H1 (cell line): ENCODE results near the gene CHD5. TPM values are rescaled to one million over a fixed set of nuclear protein-coding genes. Genes with fewer than 3 reads are reported as not detected.

Experiments used
- CTCF ChIA-PET: fragments of 300-600 bp; sonication (Branson Sonifier 250); formaldehyde crosslinking; loops from one replicate; lab custom pipeline; 2021; ENCODE audit not compliant: partially characterized antibody; lab: Charles Lee
- POLR2A ChIA-PET: fragments of 300-600 bp; sonication (Branson Sonifier 250); formaldehyde crosslinking; loops from one replicate; lab custom pipeline; 2021; ENCODE audit warnings: inconsistent platforms; ENCODE audit not compliant: partially characterized antibody; lab: Charles Lee
- DNase-seq, 2 experiments: peaks; one replicate each; pipeline versions ENCODE4 v3.0.0 to v3.0.0-alpha.2; 2010 to 2022; ENCODE audit warnings: low spot score in 2 of 2, low read depth in 1 of 2, mixed read lengths in 1 of 2
- FAIRE-seq: peaks from 2 replicates; lab custom pipeline; 2011; peaks lifted over from hg19 to GRCh38; lab: Jason Lieb, UNC
- H2AFZ ChIP-seq: 2 replicates; pipeline ENCODE4 v1.8.1; 2012; ENCODE audit warnings: low read length, inconsistent platforms
- H2AK5ac ChIP-seq: 2 replicates; pipeline ENCODE4 v1.6.1; 2013; ENCODE audit warnings: low read depth, low read length
- H2BK120ac ChIP-seq: replicated peaks from 2 replicates; pipeline ENCODE3; 2013; ENCODE audit warnings: low read depth, low read length, inconsistent platforms
- H2BK12ac ChIP-seq: 2 replicates; pipeline ENCODE4 v1.6.1; 2013; ENCODE audit warnings: low read depth, low read length
- H2BK15ac ChIP-seq: 2 replicates; pipeline ENCODE4 v1.6.1; 2013; ENCODE audit warnings: low read length
- H2BK20ac ChIP-seq: 2 replicates; pipeline ENCODE4 v1.6.1; 2013; ENCODE audit warnings: low read length
- H2BK5ac ChIP-seq: 2 replicates; pipeline ENCODE4 v1.6.1; 2013; ENCODE audit warnings: low read depth, low read length
- H3K14ac ChIP-seq: 2 replicates; pipeline ENCODE4 v1.6.1; 2013; ENCODE audit warnings: inconsistent platforms; ENCODE audit not compliant: insufficient read length
- H3K18ac ChIP-seq: 2 replicates; pipeline ENCODE4 v1.6.1; 2013; ENCODE audit warnings: low read length; ENCODE audit errors: extremely low read depth
- H3K23ac ChIP-seq: 2 replicates; pipeline ENCODE4 v1.6.1; 2013; ENCODE audit warnings: inconsistent platforms; ENCODE audit not compliant: insufficient read length
- H3K23me2 ChIP-seq: 2 replicates; pipeline ENCODE4 v1.6.1; 2013; ENCODE audit warnings: low read depth, low read length
- H3K27ac ChIP-seq: 2 replicates; pipeline ENCODE4 v1.6.1; 2011; ENCODE audit warnings: low read depth, low read length, inconsistent platforms
- H3K27me3 ChIP-seq, 4 experiments: replicated peaks in 1 of 4; 1 replicate in 1 of 4; 2 replicates in 3 of 4; pipeline versions ENCODE4 v1.6.1 to v1.8.1; 2011 to 2013; ENCODE audit warnings: low read length in 3 of 4, mild to moderate bottlenecking in 3 of 4, inconsistent platforms in 2 of 4, mixed read lengths in 2 of 4, moderate library complexity in 1 of 4; ENCODE audit not compliant: control insufficient read depth in 3 of 4, insufficient read depth in 3 of 4; ENCODE audit errors: extremely low read depth in 1 of 4
- H3K36me3 ChIP-seq, 4 experiments: 2 replicates each; pipeline versions ENCODE4 v1.6.1 to v1.8.1; 2011 to 2013; ENCODE audit warnings: mild to moderate bottlenecking in 4 of 4, low read length in 3 of 4, moderate library complexity in 2 of 4, control low read depth in 1 of 4, inconsistent platforms in 1 of 4; ENCODE audit not compliant: insufficient read depth in 4 of 4, control insufficient read depth in 2 of 4
- H3K4ac ChIP-seq: replicated peaks from 2 replicates; pipeline ENCODE3; 2013; ENCODE audit warnings: low read length, low read depth, mixed read lengths, inconsistent platforms; ENCODE audit not compliant: insufficient read length
- H3K4me1 ChIP-seq, 4 experiments: replicated peaks in 1 of 4; 1 replicate in 1 of 4; 2 replicates in 3 of 4; pipeline versions ENCODE4 v1.6.1 to v1.8.1; 2011 to 2013; ENCODE audit warnings: low read length in 3 of 4, inconsistent platforms in 2 of 4, mixed read lengths in 1 of 4; ENCODE audit not compliant: insufficient read depth in 4 of 4, control insufficient read depth in 3 of 4
- H3K4me2 ChIP-seq, 2 experiments: 2 replicates each; pipeline versions ENCODE4 v1.6.1 to v1.8.1; 2011 to 2013; ENCODE audit warnings: low read depth in 2 of 2, low read length in 2 of 2, control low read depth in 1 of 2, inconsistent platforms in 1 of 2, mild to moderate bottlenecking in 1 of 2; ENCODE audit not compliant: insufficient read depth in 1 of 2
- H3K4me3 ChIP-seq, 4 experiments: fragments of 200-600, 300-600 bp in 1 of 4; sonication (generic), shearing (Covaris generic), sonication (Bioruptor Twin) in 1 of 4; 2 replicates each; pipeline versions ENCODE4 v1.5.1 to v1.8.1; 2011 to 2016; ENCODE audit warnings: low read length in 4 of 4, low read depth in 3 of 4, control low read depth in 2 of 4, inconsistent platforms in 2 of 4, mild to moderate bottlenecking in 2 of 4, mixed read lengths in 1 of 4, moderate library complexity in 1 of 4; ENCODE audit not compliant: insufficient read depth in 2 of 4; ENCODE audit errors: extremely low read depth in 1 of 4
- H3K56ac ChIP-seq: replicated peaks from 2 replicates; pipeline ENCODE3; 2013; ENCODE audit warnings: low read depth, mild to moderate bottlenecking, mixed read lengths, low read length, inconsistent platforms; ENCODE audit not compliant: insufficient read length
- H3K79me1 ChIP-seq: 2 replicates; pipeline ENCODE4 v1.6.1; 2013; ENCODE audit warnings: low read depth, low read length, control low read depth
- H3K79me2 ChIP-seq, 2 experiments: 2 replicates each; pipeline versions ENCODE4 v1.6.1 to v1.8.1; 2012 to 2013; ENCODE audit warnings: low read length in 2 of 2, mild to moderate bottlenecking in 2 of 2, inconsistent platforms in 1 of 2; ENCODE audit not compliant: insufficient read depth in 2 of 2, control insufficient read depth in 1 of 2
- H3K9ac ChIP-seq, 4 experiments: replicated peaks in 1 of 4; 1 replicate in 1 of 4; 2 replicates in 3 of 4; pipeline versions ENCODE4 v1.6.1 to v1.8.1; 2011 to 2013; ENCODE audit warnings: low read depth in 3 of 4, low read length in 3 of 4, control low read depth in 2 of 4, mild to moderate bottlenecking in 2 of 4, moderate library complexity in 2 of 4, inconsistent platforms in 1 of 4; ENCODE audit errors: extremely low read depth in 1 of 4
- H3K9me3 ChIP-seq, 2 experiments: 2 replicates each; pipeline versions ENCODE4 v1.6.1 to v1.8.1; 2012 to 2013; ENCODE audit warnings: mild to moderate bottlenecking in 2 of 2, moderate library complexity in 2 of 2, control low read depth in 1 of 2, inconsistent platforms in 1 of 2, low read depth in 1 of 2, low read length in 1 of 2, mixed read lengths in 1 of 2; ENCODE audit not compliant: insufficient read depth in 2 of 2
- H4K20me1 ChIP-seq, 2 experiments: replicated peaks in 1 of 2; 2 replicates each; pipeline versions ENCODE3 to v1.8.1; 2011 to 2013; ENCODE audit warnings: inconsistent platforms in 2 of 2, low read length in 2 of 2, mild to moderate bottlenecking in 1 of 2; ENCODE audit not compliant: insufficient read depth in 2 of 2, control insufficient read depth in 1 of 2
- H4K5ac ChIP-seq: 2 replicates; pipeline ENCODE4 v1.6.1; 2013; ENCODE audit warnings: low read length, low read depth, mixed read lengths, inconsistent platforms; ENCODE audit not compliant: insufficient read length
- H4K8ac ChIP-seq: 2 replicates; pipeline ENCODE4 v1.8.0; 2013; ENCODE audit warnings: mild to moderate bottlenecking, moderate library complexity, low read length, inconsistent platforms; ENCODE audit not compliant: insufficient read depth; ENCODE audit errors: extremely low read depth
- H4K91ac ChIP-seq: replicated peaks from 2 replicates; pipeline ENCODE3; 2013; ENCODE audit warnings: low read length, mixed read lengths, inconsistent platforms; ENCODE audit not compliant: insufficient read length
- EZH2 ChIP-seq: fragments of 200-600 bp; sonication (generic); IDR thresholded peaks from 2 replicates; pipeline ENCODE4 v1.7.1; 2012; ENCODE audit warnings: low read depth, mild to moderate bottlenecking, moderate library complexity, low read length, inconsistent platforms; ENCODE audit not compliant: severe bottlenecking
- RNF2 ChIP-seq: fragments of 200-900, 300-1000 bp; sonication (generic); IDR thresholded peaks from 2 replicates; pipeline ENCODE4 v1.7.1; 2016; ENCODE audit warnings: borderline replicate concordance, low read depth, mild to moderate bottlenecking, antibody characterized with exemption, low read length; ENCODE audit not compliant: poor library complexity, severe bottlenecking; ENCODE audit errors: missing control alignments
- WGBS, 2 experiments: shearing (Covaris generic) in 1 of 2; methylation state at CpG; one replicate each; pipeline versions ENCODE4 v1.1.6 to v1.1.7; 2013 to 2015; ENCODE audit warnings: low lambda C conversion rate in 2 of 2, mixed read lengths in 2 of 2, inconsistent platforms in 1 of 2, low coverage in 1 of 2, missing lambda C conversion rate in 1 of 2; ENCODE audit not compliant: insufficient replicate concordance in 2 of 2, insufficient coverage in 1 of 2, insufficient read length in 1 of 2; ENCODE audit errors: extremely low coverage in 1 of 2, missing lambda C conversion rate in 1 of 2; 5-methylcytosine and 5-hydroxymethylcytosine counted together
- polyA plus RNA-seq, 7 experiments: library from polyadenylated mRNA; depleted of rRNA in 3 of 7; stranded (reverse) in 5 of 7; unstranded in 2 of 7; fragments of >200 nt in 5 of 7; fragments of 200-250 nt in 2 of 7; gene quantifications; 1 replicate in 5 of 7; 2 replicates in 1 of 7; 4 replicates in 1 of 7; pipeline versions ENCODE4 v1.2.1 to v1.2.3, GENCODE V29; 2011 to 2013; ENCODE audit warnings: missing spikeins in 2 of 7, mixed read lengths in 2 of 7
- total RNA-seq: library from RNA; stranded (reverse); fragmentation: NEBNext Ultra II Directional; extraction: Animal tissue kit (Norgen Biotek cat#: 25700); gene quantifications from 2 replicates; pipeline ENCODE4 v1.2.1, GENCODE V29; 2021

CHD5 gene
- total and polyA plus RNA-seq, 2 of the 8 experiments (the other 6 are each of a cell fraction or from before 2014, with no cell fraction given) = 0.42 to 1.8 TPM

DNA sequence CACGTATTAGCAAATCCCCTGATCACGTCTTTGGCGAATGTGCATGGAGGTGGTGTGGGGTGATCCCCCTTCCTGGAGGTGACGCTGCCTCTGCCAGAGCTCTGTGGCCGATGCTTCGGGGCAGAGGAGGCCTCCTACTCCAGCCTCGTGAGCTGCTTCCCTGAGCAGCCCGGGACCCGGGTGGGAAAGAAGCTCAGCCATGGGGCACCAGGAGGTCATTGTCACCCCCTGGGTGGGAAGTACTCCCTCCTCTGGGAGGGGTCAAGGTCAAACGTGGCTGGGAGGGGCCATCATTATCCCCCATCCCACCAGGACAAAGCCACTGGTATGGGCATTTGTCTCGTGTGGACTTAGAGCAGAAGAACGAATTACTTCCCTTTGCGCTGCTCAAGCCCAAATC, 93.8 kb downstream of the CHD5 start:
- H3K27ac ChIP-seq = no peak overlapping the region
- H3K23me2 ChIP-seq = no peaks in the 10 kb centered on the region
- no peaks in the 10 kb centered on the region for H3K9me3 ChIP-seq
- H2BK15ac ChIP-seq = no peak overlapping the region
- no peak overlapping the region for H3K4me3 ChIP-seq
- ChIA-PET CTCF (interaction anchor here (0.9 to 5.9 kb wide), 9 partner anchors 8 to 79 kb away, joined by 3 to 38 read pairs (median 4); no protein-coding TSS in a partner anchor), POLR2A (interaction anchor here (1.3 kb wide), 1 partner anchor 105 kb away, joined by 3 read pairs; no protein-coding TSS in a partner anchor)
- H2AFZ ChIP-seq = no peak overlapping the region
- no peaks in the 10 kb centered on the region for H3K79me1 ChIP-seq
- no peak overlapping the region for H3K23ac ChIP-seq
- H2BK20ac ChIP-seq = no peak overlapping the region
- no peak overlapping the region for H3K9ac ChIP-seq
- 78% methylated on average over 10 of the region's 13 CpGs; no CpG with 5 or more reads in 1 of the 2 experiments for WGBS, 2 experiments
- no peak for DNase-seq
- no peaks in the 10 kb centered on the region for H3K79me2 ChIP-seq
- H3K14ac ChIP-seq = no peak overlapping the region
- H3K36me3 ChIP-seq = no peaks in the 10 kb centered on the region
- H4K8ac ChIP-seq = no peak overlapping the region
- H2BK5ac ChIP-seq = no peak overlapping the region
- no peak overlapping the region for H3K4me2 ChIP-seq
- no peak overlapping the region for H3K4ac ChIP-seq
- H2AK5ac ChIP-seq = no peak overlapping the region
- no peak overlapping the region for H2BK12ac ChIP-seq
- FAIRE-seq = no peak
- no peak overlapping the region for H3K56ac ChIP-seq
- no peaks in the 10 kb centered on the region for H4K20me1 ChIP-seq
- TF ChIP-seq RNF2 = no peak
- no peak for TF ChIP-seq EZH2
- TF ChIP-seq, all 59 proteins: peak for 0
- Histone ChIP-seq H3K27me3 (no peaks in the 10 kb centered on the region), H2BK120ac (no peak overlapping the region), H3K4me1 (peaks cover 0 to 3% (median under 1%) of the 10 kb centered on the region in 4 experiments; a peak in 3 of 7 replicates), H3K18ac (no peak overlapping the region), H4K5ac (no peak overlapping the region), H4K91ac (no peak overlapping the region)
